GM12878 (cell line): ENCODE data around the gene CNGA1. TPM values are rescaled to one million over a fixed set of nuclear protein-coding genes. Genes with fewer than 3 reads are reported as not detected.
A peak's percentile ranks its signal among the peaks of the same experiment; 100 is the strongest.

Source experiments
- CBX5 ChIP-seq: sonication (generic); IDR thresholded peaks from 2 replicates; pipeline ENCODE4 v1.6.1; 2016; ENCODE audit warnings: low read depth, moderate library complexity, mild to moderate bottlenecking, inconsistent platforms
- CEBPB ChIP-seq, 2 experiments: fragments of 150-350 bp in 1 of 2; IDR thresholded peaks; 2 replicates each; pipeline ENCODE4 v1.6.1; 2012 to 2014; ENCODE audit warnings: low read depth in 2 of 2, low read length in 2 of 2, borderline replicate concordance in 1 of 2, inconsistent platforms in 1 of 2
- CEBPZ ChIP-seq: fragments of 150-350 bp; IDR thresholded peaks from 2 replicates; pipeline ENCODE4 v1.6.1; 2016; ENCODE audit warnings: low read depth, low read length
- CHD2 ChIP-seq: IDR thresholded peaks from 2 replicates; pipeline ENCODE4 v1.6.1; 2011; ENCODE audit warnings: low read depth, low read length, improper control_type of control experiment, borderline replicate concordance
- CREM ChIP-seq: IDR thresholded peaks from 2 replicates; pipeline ENCODE4 v1.6.1; 2014; ENCODE audit warnings: antibody characterized with exemption, low read depth
- EGR1 ChIP-seq, 2 experiments: IDR thresholded peaks; 1 replicate in 1 of 2; 2 replicates in 1 of 2; pipeline ENCODE4 v1.6.1; 2011 to 2012; ENCODE audit warnings: low read depth in 2 of 2, low read length in 2 of 2, borderline replicate concordance in 1 of 2, mild to moderate bottlenecking in 1 of 2, moderate library complexity in 1 of 2
- FOS ChIP-seq: IDR thresholded peaks from 3 replicates; pipeline ENCODE4 v1.6.1; 2011; ENCODE audit warnings: borderline replicate concordance; ENCODE audit not compliant: insufficient read length; ENCODE audit errors: extremely low read depth
- FOXM1 ChIP-seq: IDR thresholded peaks from 2 replicates; pipeline ENCODE4 v1.6.1; 2012; ENCODE audit warnings: low read depth, mild to moderate bottlenecking, inconsistent platforms, low read length, moderate library complexity
- GABPA ChIP-seq: IDR thresholded peaks from 2 replicates; pipeline ENCODE4 v1.6.1; 2014; ENCODE audit warnings: antibody characterized with exemption, low read depth, mild to moderate bottlenecking, inconsistent platforms
- GATAD2B ChIP-seq: fragments of 450-650 bp; conservative IDR thresholded peaks from 2 replicates; pipeline ENCODE4 v1.6.1; 2017; ENCODE audit warnings: low read depth, mild to moderate bottlenecking, moderate library complexity
- HCFC1 ChIP-seq: fragments of 150-350 bp; IDR thresholded peaks from 2 replicates; pipeline ENCODE4 v1.6.1; 2014; ENCODE audit warnings: low read length
- IKZF1 ChIP-seq: fragments of 450-650 bp; conservative IDR thresholded peaks from 2 replicates; pipeline ENCODE4 v1.6.1; 2017; ENCODE audit warnings: antibody characterized with exemption, mild to moderate bottlenecking
- JUND ChIP-seq: IDR thresholded peaks from 2 replicates; pipeline ENCODE4 v1.6.1; 2012; ENCODE audit warnings: low read depth, mild to moderate bottlenecking, low read length, improper control_type of control experiment, moderate library complexity
- NFIC ChIP-seq: IDR thresholded peaks from 2 replicates; pipeline ENCODE4 v1.6.1; 2012; ENCODE audit warnings: low read depth, mild to moderate bottlenecking, inconsistent platforms, low read length, moderate library complexity
- NFYA ChIP-seq: IDR thresholded peaks from 2 replicates; pipeline ENCODE4 v1.6.1; 2011; ENCODE audit warnings: low read depth, mild to moderate bottlenecking, low read length, improper control_type of control experiment, borderline replicate concordance
- NR2F1 ChIP-seq: fragments of 450-650 bp; conservative IDR thresholded peaks from 2 replicates; pipeline ENCODE4 v1.6.1; 2017; ENCODE audit warnings: mild to moderate bottlenecking
- PAX8 ChIP-seq: fragments of 450-650 bp; IDR thresholded peaks from 2 replicates; pipeline ENCODE4 v1.6.1; 2017; ENCODE audit warnings: mild to moderate bottlenecking, moderate library complexity
- PML ChIP-seq: IDR thresholded peaks from 2 replicates; pipeline ENCODE4 v1.6.1; 2012; ENCODE audit warnings: low read length, inconsistent platforms
- POLR2AphosphoS2 ChIP-seq: IDR thresholded peaks from 2 replicates; pipeline ENCODE4 v1.6.1; 2011; ENCODE audit warnings: low read depth, mild to moderate bottlenecking, low read length, improper control_type of control experiment, moderate library complexity
- POU2F2 ChIP-seq: IDR thresholded peaks from 3 replicates; pipeline ENCODE4 v1.6.1; 2011; ENCODE audit warnings: low read depth, mild to moderate bottlenecking, low read length, borderline replicate concordance
- RUNX3 ChIP-seq: IDR thresholded peaks from 2 replicates; pipeline ENCODE4 v1.6.1; 2012; ENCODE audit warnings: low read length, inconsistent platforms
- SMAD5 ChIP-seq: IDR thresholded peaks from 2 replicates; pipeline ENCODE4 v1.6.1; 2016; ENCODE audit warnings: antibody characterized with exemption, low read depth
- ZNF274 ChIP-seq: IDR thresholded peaks from one replicate; pipeline ENCODE4 v1.8.0; 2011; ENCODE audit not compliant: insufficient read length, insufficient read depth
- polyA plus RNA-seq, 11 experiments: library from polyadenylated mRNA; depleted of rRNA in 4 of 11; unstranded in 6 of 11; stranded (reverse) in 5 of 11; fragments of >200 nt; fragmentation: Nextera tagmentation in 4 of 11; fragmentation: Illumina TruSeq in 1 of 11; extraction: Ambion mirVana in 4 of 11; extraction: Trizol in 1 of 11; gene quantifications; 1 replicate in 1 of 11; 2 replicates in 10 of 11; pipeline versions ENCODE4 v1.2.1 to v1.2.3, GENCODE V29; 2011 to 2016; ENCODE audit warnings: inconsistent platforms in 2 of 11, missing spikeins in 2 of 11, low read depth in 1 of 11
- total RNA-seq, 4 experiments: library from RNA; depleted of rRNA in 3 of 4; stranded (reverse); fragments of >200 nt in 3 of 4; fragmentation: Illumina TruSeq in 1 of 4; extraction: Trizol in 1 of 4; gene quantifications; 2 replicates each; pipeline versions ENCODE4 v1.2.1 to v1.2.3, GENCODE V29; 2013 to 2021
- TF ChIP-seq, protein P1 (sequence below): IDR thresholded peaks from 2 replicates; pipeline ENCODE4 v1.6.1; 2011; ENCODE audit warnings: borderline replicate concordance, low read depth, mild to moderate bottlenecking, moderate library complexity, low read length; ENCODE audit not compliant: insufficient read depth, poor library complexity, severe bottlenecking
- TF ChIP-seq, protein P2 (sequence below): IDR thresholded peaks from 2 replicates; pipeline ENCODE4 v1.6.1; 2011; ENCODE audit warnings: borderline replicate concordance, low read depth, mild to moderate bottlenecking, moderate library complexity, mixed read lengths, low read length; ENCODE audit not compliant: insufficient read depth; ENCODE audit errors: extremely low read length
- TF ChIP-seq, protein P3 (sequence below): IDR thresholded peaks from 2 replicates; pipeline ENCODE4 v1.6.1; 2012; ENCODE audit warnings: low read depth, low read length, improper control_type of control experiment

CNGA1 gene
- total and polyA plus RNA-seq, 10 of the 15 experiments (the other 5 are each of a cell fraction or from before 2014, with no cell fraction given) = 0.38 to 14.2 (median 5.1) TPM

- TF ChIP-seq, protein P1, sequence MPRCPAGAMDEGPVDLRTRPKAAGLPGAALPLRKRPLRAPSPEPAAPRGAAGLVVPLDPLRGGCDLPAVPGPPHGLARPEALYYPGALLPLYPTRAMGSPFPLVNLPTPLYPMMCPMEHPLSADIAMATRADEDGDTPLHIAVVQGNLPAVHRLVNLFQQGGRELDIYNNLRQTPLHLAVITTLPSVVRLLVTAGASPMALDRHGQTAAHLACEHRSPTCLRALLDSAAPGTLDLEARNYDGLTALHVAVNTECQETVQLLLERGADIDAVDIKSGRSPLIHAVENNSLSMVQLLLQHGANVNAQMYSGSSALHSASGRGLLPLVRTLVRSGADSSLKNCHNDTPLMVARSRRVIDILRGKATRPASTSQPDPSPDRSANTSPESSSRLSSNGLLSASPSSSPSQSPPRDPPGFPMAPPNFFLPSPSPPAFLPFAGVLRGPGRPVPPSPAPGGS = peak; percentile 93
- TF ChIP-seq RUNX3 (peak; percentile 100), PML (0 out of 2 replicates have a peak, but pooled peaks have one; percentile 77), POU2F2 (peak; percentile 91; the same call in 2 of the 3 replicates), IKZF1 (peak; percentile 87), EGR1 (IDR thresholded peaks at IDR 0.05; ENCODE audit: borderline replicate concordance in 1 of 2, low read depth in 2 of 2, low read length in 2 of 2) (no peak), NR2F1 (peak; percentile 79), ZNF274 (no peak), HCFC1 (no peak), GABPA (0 out of 2 replicates have a peak, but pooled peaks have one; percentile 29), NFIC (peak; percentile 99), CREM (peak; percentile 94), GATAD2B (0 out of 2 replicates have a peak, but pooled peaks have one; percentile 71), CHD2 (peak; percentile 53; the same call in 1 of the 2 replicates), POLR2AphosphoS2 (no peak), CEBPB (IDR thresholded peaks at IDR 0.05; ENCODE audit: borderline replicate concordance in 1 of 2, low read depth in 2 of 2, low read length in 2 of 2) (no peak), SMAD5 (no peak), JUND (no peak), PAX8 (no peak), CBX5 (peak; percentile 93), NFYA (no peak), FOS (no peak), CEBPZ (no peak), FOXM1 (peak; percentile 97)
- TF ChIP-seq, protein P2, sequence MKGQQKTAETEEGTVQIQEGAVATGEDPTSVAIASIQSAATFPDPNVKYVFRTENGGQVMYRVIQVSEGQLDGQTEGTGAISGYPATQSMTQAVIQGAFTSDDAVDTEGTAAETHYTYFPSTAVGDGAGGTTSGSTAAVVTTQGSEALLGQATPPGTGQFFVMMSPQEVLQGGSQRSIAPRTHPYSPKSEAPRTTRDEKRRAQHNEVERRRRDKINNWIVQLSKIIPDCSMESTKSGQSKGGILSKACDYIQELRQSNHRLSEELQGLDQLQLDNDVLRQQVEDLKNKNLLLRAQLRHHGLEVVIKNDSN = no peak
- TF ChIP-seq, protein P3, sequence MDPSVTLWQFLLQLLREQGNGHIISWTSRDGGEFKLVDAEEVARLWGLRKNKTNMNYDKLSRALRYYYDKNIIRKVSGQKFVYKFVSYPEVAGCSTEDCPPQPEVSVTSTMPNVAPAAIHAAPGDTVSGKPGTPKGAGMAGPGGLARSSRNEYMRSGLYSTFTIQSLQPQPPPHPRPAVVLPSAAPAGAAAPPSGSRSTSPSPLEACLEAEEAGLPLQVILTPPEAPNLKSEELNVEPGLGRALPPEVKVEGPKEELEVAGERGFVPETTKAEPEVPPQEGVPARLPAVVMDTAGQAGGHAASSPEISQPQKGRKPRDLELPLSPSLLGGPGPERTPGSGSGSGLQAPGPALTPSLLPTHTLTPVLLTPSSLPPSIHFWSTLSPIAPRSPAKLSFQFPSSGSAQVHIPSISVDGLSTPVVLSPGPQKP = no peak
Measured at GRCh38 chr4:48047421-48047844, 31.0 kb upstream of the CNGA1 start (continued).
